ENCODE data around the gene GRB2. TPM values are rescaled to one million over a fixed set of nuclear protein-coding genes. Genes with fewer than 3 reads are reported as not detected.

GRB2 gene
- total RNA-seq, 1 experiment from 2014 or later: 95.7 TPM

DNA sequence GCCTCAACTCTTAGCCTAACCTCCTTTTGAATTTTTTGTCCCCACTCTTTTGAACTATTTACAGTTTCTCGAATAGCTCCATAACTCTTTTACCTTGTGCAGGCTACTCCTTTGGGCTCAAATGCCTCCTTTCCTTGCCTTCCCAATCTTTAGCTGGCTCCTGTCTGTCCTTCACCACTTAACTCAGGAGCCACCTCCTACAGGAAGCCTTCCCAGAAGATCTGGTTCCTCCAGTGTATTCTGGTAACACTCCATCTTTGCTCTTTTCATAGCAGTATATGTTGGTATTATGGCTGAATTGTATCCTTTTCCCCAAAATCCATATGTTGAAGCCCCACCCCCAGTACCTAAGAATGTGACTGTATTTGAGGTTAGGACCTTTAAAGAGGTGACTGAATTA, 9.0 kb upstream of the GRB2 start:
- no peak for DNase-seq (ENCODE audit: low read depth)

GRCh38 chr17:75412455-75413317, 7.2 kb upstream of the GRB2 start:
- peak; percentile 53 for DNase-seq (ENCODE audit: low read depth)

GRCh38 chr17:75411328-75412067, 6.0 kb upstream of the GRB2 start:
- no peak for DNase-seq (ENCODE audit: low read depth)

DNA sequence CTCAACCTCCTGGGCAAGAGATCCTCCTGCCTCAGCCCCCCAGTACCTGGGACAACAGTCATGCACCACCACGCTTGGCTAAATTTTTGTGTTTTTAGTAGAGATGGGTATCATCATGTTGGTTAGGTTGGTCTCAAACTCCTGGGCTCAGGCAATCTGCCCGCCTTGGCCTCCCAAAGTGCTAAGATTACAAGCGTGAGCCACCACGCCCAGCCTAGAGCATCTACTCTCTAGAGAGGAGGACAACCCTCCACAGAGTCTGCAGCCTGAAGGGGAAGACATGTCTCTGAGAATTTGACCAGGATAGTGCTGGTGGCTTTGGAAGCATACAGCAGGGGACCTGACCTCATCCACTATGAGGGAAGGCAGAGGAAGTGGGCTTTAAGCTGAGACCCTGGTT, 4.7 kb upstream of the GRB2 start:
- DNase-seq (ENCODE audit: low read depth): no peak

DNA sequence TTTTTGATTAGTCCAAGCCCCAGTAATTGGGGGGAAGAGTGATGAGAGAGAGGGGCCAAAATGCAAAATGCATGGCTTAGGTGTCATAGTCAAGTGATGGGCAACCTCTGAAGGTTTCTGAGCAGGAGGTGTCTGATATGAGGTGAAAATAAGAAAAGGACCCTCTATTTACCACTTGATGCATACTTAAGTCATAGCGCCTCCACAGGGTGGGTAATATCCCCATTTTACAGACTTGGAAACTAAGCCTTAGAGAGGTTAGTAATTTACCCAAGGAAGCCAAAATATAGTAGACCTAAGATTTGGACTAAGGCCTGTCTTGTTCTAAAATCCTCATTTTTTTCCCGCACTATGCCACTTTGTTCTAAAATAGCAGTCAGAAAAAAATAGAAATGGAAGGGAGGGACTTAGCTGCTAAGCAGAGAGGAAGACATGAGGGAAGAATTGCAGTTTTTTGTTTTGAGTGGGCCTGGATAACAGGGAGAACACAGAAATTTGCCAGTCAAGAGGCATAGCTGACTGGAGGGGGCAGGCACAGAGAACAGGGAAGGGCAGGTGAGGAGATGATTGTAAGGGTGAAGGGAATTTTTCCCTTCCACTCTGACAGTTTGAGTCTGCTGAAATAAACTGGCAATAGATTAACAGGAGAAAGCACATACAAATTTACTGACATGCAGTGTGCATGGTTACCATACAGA, 2.3 kb upstream of the GRB2 start:
- no peak for DNase-seq (ENCODE audit: low read depth)

DNA sequence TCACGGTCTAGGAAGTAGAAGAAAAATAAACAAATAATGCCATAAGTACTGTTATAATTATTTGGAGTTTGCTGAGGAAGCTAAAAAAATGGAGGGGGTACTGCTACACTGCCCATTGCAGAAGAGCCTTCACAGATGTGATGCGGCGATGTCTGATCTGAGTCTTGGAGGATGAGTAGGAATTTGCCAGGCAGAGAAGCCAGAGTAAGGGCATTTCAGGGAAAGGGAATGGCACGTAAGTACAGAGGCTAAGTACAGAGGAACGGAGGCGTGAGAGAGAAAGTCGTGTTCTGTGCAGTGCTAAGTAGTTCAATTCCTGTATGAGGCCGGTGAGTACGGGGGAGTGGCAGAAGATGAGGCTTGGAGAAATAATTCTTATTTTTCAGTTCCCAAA, 741 bp upstream of the GRB2 start:
- no peak for DNase-seq (ENCODE audit: low read depth)

- DNase-seq (ENCODE audit: low read depth): peak; percentile 29
Observed at GRCh38 chr17:75404731-75405364, 630 bp downstream of the GRB2 start.

DNA sequence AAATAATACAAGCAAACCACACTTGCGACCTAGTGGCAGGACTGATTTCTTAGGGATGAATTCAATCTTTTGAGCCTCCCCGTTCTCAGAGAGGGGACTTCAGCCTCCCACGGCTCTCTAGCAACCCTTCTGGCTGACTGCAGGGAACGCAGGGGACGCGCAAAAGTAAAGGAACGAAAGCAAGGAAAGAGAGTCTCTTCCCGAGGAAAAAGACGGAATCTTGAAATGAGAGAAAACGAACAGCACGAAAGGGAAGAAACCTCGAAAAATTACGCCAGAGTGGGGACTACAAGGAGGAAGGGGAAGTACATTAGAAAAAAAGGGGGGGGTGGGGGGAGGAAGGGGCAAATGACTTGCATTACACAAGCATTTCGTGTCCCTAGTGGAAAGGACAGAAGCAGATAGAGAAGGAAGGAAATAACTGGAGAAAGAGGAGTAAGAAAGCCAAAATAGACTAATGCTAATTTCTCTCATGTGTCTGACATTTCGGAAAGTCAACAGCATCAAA, 1.2 kb downstream of the GRB2 start:
- DNase-seq (ENCODE audit: low read depth): peak; percentile 79

- DNase-seq (ENCODE audit: low read depth): no peak
Observed at GRCh38 chr17:75403131-75403530, 2.3 kb downstream of the GRB2 start.

- DNase-seq (ENCODE audit: low read depth): no peak
Observed at GRCh38 chr17:75402026-75402425, 3.5 kb downstream of the GRB2 start.

- no peak for DNase-seq (ENCODE audit: low read depth)
Observed at GRCh38 chr17:75400326-75400939, 5.0 kb downstream of the GRB2 start.

- no peak for DNase-seq (ENCODE audit: low read depth)
Observed at GRCh38 chr17:75398279-75398678, 7.2 kb downstream of the GRB2 start.

DNA sequence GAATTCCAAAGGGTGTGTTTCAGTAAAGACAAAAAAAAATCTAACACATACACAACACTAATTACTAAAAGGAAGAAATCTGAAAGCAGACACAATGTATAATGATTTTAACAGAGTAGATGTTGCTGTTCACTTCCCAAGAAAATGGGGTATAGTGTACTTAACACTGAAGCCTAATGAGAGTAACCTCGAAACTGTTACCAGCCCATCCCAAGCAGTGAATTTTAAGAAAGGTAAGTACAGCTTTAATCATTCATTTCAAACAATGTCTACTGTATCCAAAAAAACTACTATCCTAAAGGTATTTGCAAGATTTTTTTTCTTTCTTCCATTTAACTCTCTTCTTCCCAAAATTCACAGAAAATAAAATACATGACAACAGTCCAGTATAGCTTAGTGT, 8.3 kb downstream of the GRB2 start:
- DNase-seq (ENCODE audit: low read depth): no peak

GRCh38 chr17:75396796-75397195, 8.7 kb downstream of the GRB2 start:
- no peak for DNase-seq (ENCODE audit: low read depth)

- DNase-seq (ENCODE audit: low read depth): no peak
Observed at GRCh38 chr17:75396025-75396424, 9.5 kb downstream of the GRB2 start.

GRCh38 chr17:75394332-75394918, 11.1 kb downstream of the GRB2 start:
- DNase-seq (ENCODE audit: low read depth): no peak

GRCh38 chr17:75393523-75394331, 11.8 kb downstream of the GRB2 start:
- peak; percentile 98 for DNase-seq (ENCODE audit: low read depth)

DNA sequence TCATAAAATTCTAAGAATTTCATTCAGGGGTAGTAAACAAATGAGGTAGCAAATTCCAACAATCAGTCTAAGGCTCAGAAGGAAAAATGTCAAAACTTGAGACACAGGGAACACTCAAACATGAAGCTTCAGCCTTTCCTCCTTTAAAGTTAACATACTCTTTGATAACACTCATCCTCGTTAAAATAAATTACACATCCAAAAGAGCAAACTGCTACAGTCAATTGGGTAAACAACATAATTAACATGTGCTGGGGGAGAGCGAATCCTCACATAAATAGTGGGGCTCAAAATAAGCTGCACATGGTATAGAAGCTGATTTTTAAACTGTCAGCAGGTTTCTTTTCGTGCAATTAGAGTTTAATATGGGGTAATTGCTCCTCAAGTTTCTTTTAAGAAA, 12.9 kb downstream of the GRB2 start:
- no peak for DNase-seq (ENCODE audit: low read depth)

- DNase-seq (ENCODE audit: low read depth): peak; percentile 41
Observed at GRCh38 chr17:75390982-75391381, 14.5 kb downstream of the GRB2 start.

DNA sequence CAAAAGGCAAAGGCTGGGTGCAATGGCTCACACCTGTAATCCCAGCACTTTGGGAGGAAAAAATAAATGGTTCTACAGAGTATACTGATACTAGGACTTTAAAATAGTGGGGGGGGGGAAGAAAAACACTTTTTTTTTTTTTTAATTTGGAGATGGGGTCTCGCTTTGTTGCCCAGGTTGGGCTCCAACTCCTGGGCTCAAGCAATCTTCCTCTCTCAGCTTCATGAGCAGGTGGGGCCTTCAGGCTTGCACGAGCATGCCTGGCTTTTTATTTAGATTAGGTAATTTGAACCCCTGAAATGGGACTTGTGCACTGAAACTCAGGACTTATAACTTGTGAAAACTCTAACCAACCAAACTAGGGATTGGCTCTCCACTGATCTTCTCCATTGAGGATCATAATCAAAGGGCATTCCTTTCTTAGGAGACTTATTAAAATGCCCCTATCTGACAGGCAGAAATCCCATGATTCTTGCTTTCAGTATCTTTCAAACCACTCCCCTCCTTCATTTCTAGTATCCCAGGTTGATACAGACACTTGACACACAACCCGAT, 16.9 kb downstream of the GRB2 start:
- no peak for DNase-seq (ENCODE audit: low read depth)
